ENCODE results near the gene RHBDD2.
"Not testable (repeated sequence)": the region's sequence is repeated elsewhere in the genome, so short reads cannot be mapped to it uniquely, and the experiment has no call there.

RHBDD2 gene

GRCh38 chr7:75878769-75879611, at the start of gene RHBDD2:
RHBDD2 (plus strand) TSS chr7:75879034; CDS start chr7:75879083, 49 bp downstream.
- DNase-seq (ENCODE audit: low read depth in 1 of 2, low spot score in 1 of 2), result peak; percentile 96 to 97

- DNase-seq (ENCODE audit: low read depth in 1 of 2, low spot score in 1 of 2), result not testable (repeated sequence)
These were observed 49.2 kb upstream of the RHBDD2 start for GRCh38 chr7:75829656-75830055.

- DNase-seq (ENCODE audit: low read depth in 1 of 2, low spot score in 1 of 2), result no peak
These were observed 47.9 kb upstream of the RHBDD2 start for GRCh38 chr7:75830978-75831377.

GRCh38 chr7:75833662-75834061, 45.2 kb upstream of the RHBDD2 start:
- not testable (repeated sequence) for DNase-seq (ENCODE audit: low read depth in 1 of 2, low spot score in 1 of 2)

DNA sequence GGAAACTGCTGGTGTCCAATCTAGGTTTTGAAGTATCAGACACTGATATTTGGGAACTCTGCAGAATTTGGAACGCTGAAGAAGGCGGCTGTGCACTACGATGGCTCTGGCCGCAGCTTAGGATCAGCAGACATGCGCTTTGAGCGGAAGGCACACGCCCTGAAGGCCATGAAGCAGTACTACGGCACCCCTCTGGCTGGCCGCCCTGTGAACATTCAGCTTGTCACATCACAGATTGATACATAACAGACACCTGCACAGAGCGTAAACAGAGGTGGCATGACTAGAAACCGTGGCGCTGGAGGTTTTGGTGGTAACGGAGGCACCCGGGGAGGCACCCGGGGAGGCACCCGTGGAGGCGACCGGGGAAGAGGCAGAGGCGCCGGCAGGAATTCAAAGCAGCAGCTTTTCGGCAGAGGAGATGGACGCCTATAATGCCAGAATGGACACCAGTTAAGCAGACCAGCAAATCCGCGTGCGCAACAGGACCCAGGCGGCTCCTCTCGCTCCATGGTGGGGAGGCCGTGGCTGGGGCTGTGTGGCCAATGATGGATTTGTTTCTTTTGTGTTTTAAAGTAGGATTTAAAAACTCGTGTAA, 43.0 kb upstream of the RHBDD2 start:
- DNase-seq (ENCODE audit: low read depth in 1 of 2, low spot score in 1 of 2), result no peak

DNA sequence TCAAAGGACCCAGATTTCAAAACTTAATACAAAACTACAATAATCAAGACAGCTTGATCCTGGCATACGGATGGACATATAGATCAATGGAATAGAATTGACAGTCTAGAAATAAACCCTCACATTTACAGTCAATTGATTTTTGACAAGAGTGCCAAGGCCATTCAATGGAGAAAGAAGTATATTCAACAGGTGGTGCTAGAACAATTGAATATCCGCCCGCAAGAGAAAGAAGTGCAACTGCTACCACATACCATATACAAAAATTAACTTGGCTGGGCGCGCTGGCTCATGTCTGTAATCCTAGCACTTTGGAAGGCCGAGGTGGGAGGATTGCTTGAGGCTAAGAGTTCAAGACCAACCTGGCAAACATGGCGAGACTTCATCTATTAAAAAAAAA, 42.0 kb upstream of the RHBDD2 start:
- no peak for DNase-seq (ENCODE audit: low read depth in 1 of 2, low spot score in 1 of 2)

DNA sequence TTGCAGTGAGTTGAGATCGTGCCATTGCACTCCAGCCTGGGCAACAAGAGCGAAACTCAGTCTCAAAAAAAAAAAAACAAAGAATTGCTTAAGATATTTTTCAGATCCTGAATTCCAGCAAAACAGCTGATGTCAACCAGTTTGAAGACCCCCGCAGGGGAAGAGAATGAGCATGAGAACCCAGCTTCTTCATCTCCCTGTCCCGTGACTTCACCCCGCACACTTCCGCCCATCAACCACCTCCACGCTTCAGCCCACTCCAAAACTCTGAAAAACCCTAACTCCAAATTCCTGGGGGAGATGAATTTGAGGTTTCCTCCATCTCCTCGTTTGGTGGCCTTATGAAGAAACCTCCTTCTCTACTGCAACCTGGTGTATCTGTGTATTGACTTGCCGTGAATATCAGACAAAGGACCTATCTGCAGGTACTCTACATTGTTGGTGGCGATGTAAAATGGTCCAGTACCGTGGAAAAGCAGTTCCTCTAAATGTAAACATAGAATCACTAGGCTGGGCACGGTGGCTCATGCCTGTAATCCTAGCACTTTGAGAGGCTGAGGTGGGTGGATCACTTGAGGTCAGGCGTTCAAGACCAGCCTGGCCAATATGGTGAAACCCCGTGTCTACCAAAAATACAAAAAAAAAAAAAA, 40.4 kb upstream of the RHBDD2 start:
- not testable (repeated sequence) for DNase-seq (ENCODE audit: low read depth in 1 of 2, low spot score in 1 of 2)

- DNase-seq (ENCODE audit: low read depth in 1 of 2, low spot score in 1 of 2), result no peak
These were observed 38.8 kb upstream of the RHBDD2 start for GRCh38 chr7:75840029-75840428.

- no peak for DNase-seq (ENCODE audit: low read depth in 1 of 2, low spot score in 1 of 2)
These were observed 35.9 kb upstream of the RHBDD2 start for GRCh38 chr7:75842836-75843446.

GRCh38 chr7:75843613-75844116, 35.2 kb upstream of the RHBDD2 start:
- DNase-seq (ENCODE audit: low read depth in 1 of 2, low spot score in 1 of 2), result no peak

DNA sequence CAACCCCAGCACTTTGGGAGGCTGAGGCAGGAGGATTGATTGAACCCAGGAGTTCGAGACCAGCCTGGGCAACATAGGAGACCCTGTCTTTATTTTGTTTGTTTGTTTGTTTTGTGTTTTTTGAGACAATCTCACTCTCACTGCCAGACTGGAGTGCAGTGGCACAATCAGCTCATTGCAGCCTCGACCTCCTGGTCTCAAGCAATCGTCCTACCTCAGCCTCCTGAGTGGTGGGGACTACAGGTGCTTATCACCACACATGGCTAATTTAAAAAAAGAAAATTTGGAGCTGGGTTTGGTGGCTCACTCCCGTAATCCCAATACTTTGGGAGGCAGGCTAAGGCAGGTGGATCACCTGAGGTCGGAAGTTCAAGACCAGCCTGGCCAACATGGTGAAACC, 34.7 kb upstream of the RHBDD2 start:
- no peak for DNase-seq (ENCODE audit: low read depth in 1 of 2, low spot score in 1 of 2)

DNA sequence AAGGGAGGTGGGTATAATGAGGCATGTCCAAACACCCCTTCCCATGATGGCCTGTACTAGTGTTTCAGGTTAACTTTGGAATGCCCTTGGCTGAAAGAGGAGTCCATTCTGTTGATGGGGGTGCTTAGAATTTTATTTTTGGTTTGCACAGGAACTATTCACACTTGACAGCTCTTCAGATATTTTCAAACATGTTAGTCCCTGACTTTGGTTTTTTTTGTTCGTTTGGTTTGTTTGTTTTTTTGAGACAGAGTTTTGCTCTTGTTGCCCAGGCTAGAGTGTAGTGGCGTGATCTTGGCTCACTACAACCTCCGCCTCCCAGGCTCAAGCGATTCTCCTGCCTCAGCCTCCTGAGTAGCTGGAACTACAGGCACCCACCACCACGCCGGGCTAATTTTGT, 33.7 kb upstream of the RHBDD2 start:
- DNase-seq (ENCODE audit: low read depth in 1 of 2, low spot score in 1 of 2), result not testable (repeated sequence)

- DNase-seq (ENCODE audit: low read depth in 1 of 2, low spot score in 1 of 2), result no peak
These were observed 31.1 kb upstream of the RHBDD2 start for GRCh38 chr7:75847707-75848106.

DNA sequence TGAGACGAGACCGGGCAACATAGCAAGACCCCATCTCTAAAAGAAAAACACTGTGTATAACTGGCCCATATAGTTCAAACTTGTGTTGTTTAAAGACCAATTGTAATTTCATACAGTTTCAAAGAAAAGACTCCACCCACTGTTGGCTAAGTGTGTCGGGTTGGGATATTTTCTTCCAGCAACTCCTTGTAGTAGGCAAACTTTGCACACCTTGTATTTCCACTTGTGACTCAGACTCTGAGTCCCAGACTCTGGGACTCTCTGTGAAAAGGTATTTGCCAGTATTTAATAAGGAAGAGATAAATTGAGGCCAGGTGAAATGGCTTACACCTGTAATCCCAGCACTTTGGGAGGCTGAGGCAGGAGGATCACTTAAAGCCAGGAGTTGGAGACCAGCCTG, 29.3 kb upstream of the RHBDD2 start:
- DNase-seq (ENCODE audit: low read depth in 1 of 2, low spot score in 1 of 2), result no peak

- no peak for DNase-seq (ENCODE audit: low read depth in 1 of 2, low spot score in 1 of 2)
These were observed 28.6 kb upstream of the RHBDD2 start for GRCh38 chr7:75850235-75850634.

DNA sequence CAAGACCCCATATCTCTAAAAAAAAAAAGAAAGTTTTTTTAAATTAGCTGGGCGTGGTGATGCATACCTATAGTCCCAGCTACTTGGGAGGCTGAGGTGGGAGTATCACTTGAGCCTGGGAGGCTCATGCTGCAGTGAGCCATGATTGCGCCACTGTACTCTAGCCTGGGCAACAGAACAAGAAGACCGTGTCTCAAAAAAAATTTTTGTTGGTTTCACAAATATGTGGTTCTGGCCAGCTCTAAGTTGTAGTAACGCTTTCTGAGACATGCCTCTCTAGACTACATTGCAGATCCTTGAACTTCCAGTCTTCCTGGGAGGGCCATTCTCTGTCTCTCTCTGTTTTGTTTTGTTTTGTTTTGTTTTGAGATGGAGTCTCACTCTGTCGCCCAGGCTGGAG, 24.6 kb upstream of the RHBDD2 start:
- DNase-seq (ENCODE audit: low read depth in 1 of 2, low spot score in 1 of 2), result no peak

DNA sequence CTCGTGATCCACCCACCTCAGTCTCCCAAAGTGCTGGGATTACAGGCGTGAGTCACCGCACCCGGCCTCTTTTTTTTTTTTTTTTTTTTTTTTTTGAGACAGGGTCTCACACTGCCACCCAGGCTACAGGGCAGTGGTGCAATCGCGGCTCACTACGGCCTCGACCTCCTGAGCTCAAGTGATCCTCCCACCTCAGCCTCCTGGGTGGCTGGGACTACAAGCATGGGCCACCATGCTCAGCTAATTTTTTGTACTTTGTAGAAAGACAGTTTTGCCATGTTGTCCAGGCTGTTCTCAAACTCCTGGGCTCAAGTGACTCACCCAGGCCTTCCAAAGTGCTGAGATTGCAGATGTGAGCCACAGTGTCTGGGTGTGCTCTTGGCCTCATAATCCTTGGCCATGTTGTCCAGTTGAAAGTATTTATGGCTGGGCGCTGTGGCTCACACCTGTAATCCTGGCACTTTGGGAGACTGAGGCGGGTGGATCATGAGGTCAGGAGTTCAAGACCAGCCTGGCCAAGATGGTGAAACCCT, 24.0 kb upstream of the RHBDD2 start:
- DNase-seq (ENCODE audit: low read depth in 1 of 2, low spot score in 1 of 2), result not testable (repeated sequence)

GRCh38 chr7:75856536-75856935, 22.3 kb upstream of the RHBDD2 start:
- no peak for DNase-seq (ENCODE audit: low read depth in 1 of 2, low spot score in 1 of 2)

DNA sequence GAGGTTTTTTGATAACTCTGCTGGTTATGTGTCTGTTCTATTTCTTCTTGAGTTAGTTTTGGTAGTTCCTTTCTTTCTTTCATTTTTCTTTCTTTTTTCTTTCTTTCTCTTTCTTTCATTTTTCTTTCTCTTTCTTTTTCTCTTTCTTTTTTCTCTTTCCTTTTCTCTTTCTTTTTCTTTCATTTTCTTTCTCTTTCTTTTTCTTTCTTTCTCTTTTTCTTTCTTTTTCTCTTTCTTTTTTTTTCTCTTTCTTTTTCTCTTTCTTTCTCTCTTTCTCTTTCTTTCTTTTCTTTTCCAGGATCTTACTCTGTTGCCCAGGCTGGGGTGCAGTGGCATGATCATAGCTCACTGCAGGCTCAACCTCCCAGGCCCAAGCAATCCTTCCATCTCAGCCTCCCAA, 20.4 kb upstream of the RHBDD2 start:
- DNase-seq (ENCODE audit: low read depth in 1 of 2, low spot score in 1 of 2), result no peak

- no peak for DNase-seq (ENCODE audit: low read depth in 1 of 2, low spot score in 1 of 2)
These were observed 17.2 kb upstream of the RHBDD2 start for GRCh38 chr7:75861636-75862035.

- DNase-seq (ENCODE audit: low read depth in 1 of 2, low spot score in 1 of 2), result not testable (repeated sequence)
These were observed 14.6 kb upstream of the RHBDD2 start for GRCh38 chr7:75864251-75864650.
